Mesodermal cell (in vitro differentiated cells): ENCODE data around the gene SOX5.
"Not testable (repeated sequence)": the region's sequence is repeated elsewhere in the genome, so short reads cannot be mapped to it uniquely, and the experiment has no call there.

Experiments used
- H3K27ac ChIP-seq: 2 replicates; pipeline ENCODE4 v1.7.0; 2013; ENCODE audit warnings: mild to moderate bottlenecking, low read depth, low read length, moderate library complexity; ENCODE audit not compliant: severe bottlenecking
- H3K36me3 ChIP-seq: 2 replicates; pipeline ENCODE4 v1.7.1; 2013; ENCODE audit warnings: mild to moderate bottlenecking, low read length, moderate library complexity; ENCODE audit not compliant: control insufficient read depth, insufficient read depth
- H3K4me1 ChIP-seq: one replicate; pipeline ENCODE4 v1.7.1; 2013; ENCODE audit warnings: mild to moderate bottlenecking, low read length; ENCODE audit not compliant: insufficient read depth, control insufficient read depth, poor library complexity, severe bottlenecking
- H3K4me3 ChIP-seq: 2 replicates; pipeline ENCODE4 v1.7.0; 2013; ENCODE audit warnings: low read length, control low read depth, mild to moderate bottlenecking; ENCODE audit not compliant: insufficient read depth, poor library complexity, severe bottlenecking; ENCODE audit errors: extremely low read depth
- H3K9me3 ChIP-seq: 2 replicates; pipeline ENCODE4 v1.7.1; 2013; ENCODE audit warnings: mild to moderate bottlenecking, low read length, moderate library complexity; ENCODE audit not compliant: control insufficient read depth
- WGBS, 2 experiments: methylation state at CpG; one replicate each; pipeline ENCODE4 v1.1.5; 2013; ENCODE audit warnings: missing lambda C conversion rate in 2 of 2; ENCODE audit not compliant: insufficient coverage in 2 of 2; 5-methylcytosine and 5-hydroxymethylcytosine counted together

The SOX5 gene

DNA sequence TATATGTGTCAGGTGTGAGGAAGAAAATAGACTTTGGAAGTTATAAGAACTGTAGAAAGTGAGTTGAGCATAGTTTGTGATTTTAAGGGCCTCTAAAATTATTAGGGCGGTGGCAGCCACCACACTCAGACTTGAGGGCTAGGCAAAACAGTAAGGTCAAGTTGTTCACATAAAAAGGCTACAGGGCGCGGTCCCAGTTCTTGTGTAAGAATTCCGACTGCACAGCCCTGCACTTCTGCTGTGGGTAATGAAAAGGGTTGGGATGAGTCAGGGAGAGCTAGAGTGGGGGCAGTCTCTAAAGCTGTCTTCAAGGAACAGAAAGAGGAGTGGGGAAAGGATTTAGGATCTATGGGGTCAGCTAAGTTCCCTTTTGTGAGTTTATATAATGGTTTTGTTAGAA lies 441.7 kb downstream of the SOX5 start:
- H3K4me1 ChIP-seq, H3K4me3 ChIP-seq, H3K36me3 ChIP-seq, H3K9me3 ChIP-seq, H3K27ac ChIP-seq: not testable (repeated sequence)
- 97 to 98% methylated on average over 4 of the region's 4 CpGs for WGBS, 2 experiments

GRCh38 chr12:23505736-23506135 lies 443.7 kb downstream of the SOX5 start:
- not testable (repeated sequence) for H3K36me3 ChIP-seq, H3K9me3 ChIP-seq, H3K27ac ChIP-seq, H3K4me3 ChIP-seq, H3K4me1 ChIP-seq
- no CpG with 5 or more reads among the region's 1 CpG for WGBS, 2 experiments

DNA sequence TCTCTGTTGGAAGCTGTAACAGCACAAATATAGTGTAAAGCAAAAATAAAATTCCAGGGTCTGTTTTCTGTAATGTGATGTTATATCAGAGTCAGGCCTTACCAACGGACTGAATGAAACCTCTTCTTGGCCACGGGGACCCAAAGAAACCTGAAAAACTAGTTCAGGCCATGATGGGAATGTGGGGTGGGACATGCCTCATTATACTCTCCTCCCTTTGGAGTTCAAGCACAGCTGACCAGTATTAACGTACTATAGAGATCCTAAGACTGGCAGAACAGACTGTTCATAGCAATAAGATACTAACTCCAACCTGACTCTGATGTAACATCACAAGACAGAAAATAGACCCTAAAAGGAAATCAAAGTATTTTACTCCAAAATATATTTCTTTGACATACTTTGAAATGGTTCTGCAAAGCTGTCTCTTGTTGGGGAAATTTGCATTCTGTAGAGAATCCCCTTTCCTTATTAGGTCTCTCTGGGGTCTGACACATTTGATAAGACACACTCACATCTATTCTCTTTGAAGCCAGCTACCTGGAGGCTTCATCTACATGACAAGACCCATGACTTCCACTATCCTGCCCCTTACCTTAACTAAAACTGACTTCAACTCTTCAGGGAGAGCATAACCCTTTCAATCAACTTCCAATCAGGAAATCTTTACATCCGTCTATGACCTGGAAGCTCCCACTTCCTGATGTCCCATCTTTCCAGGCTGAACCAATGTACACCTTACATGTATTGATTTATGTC lies 444.6 kb downstream of the SOX5 start:
- 74 to 89% methylated on average over 2 to 3 of the region's 4 CpGs for WGBS, 2 experiments
- Histone ChIP-seq H3K27ac (no peak overlapping the region), H3K4me3 (no peak overlapping the region), H3K9me3 (no peaks in the 10 kb centered on the region), H3K4me1 (no peaks in the 10 kb centered on the region), H3K36me3 (no peaks in the 10 kb centered on the region)

- H3K36me3 ChIP-seq = no peaks in the 10 kb centered on the region
- no peak overlapping the region for H3K27ac ChIP-seq
- H3K4me1 ChIP-seq = no peaks in the 10 kb centered on the region
- 50 to 74% methylated on average over 2 of the region's 2 CpGs for WGBS, 2 experiments
- H3K9me3 ChIP-seq = no peaks in the 10 kb centered on the region
- no peak overlapping the region for H3K4me3 ChIP-seq
Measured at GRCh38 chr12:23504043-23504442, 445.4 kb downstream of the SOX5 start.

DNA sequence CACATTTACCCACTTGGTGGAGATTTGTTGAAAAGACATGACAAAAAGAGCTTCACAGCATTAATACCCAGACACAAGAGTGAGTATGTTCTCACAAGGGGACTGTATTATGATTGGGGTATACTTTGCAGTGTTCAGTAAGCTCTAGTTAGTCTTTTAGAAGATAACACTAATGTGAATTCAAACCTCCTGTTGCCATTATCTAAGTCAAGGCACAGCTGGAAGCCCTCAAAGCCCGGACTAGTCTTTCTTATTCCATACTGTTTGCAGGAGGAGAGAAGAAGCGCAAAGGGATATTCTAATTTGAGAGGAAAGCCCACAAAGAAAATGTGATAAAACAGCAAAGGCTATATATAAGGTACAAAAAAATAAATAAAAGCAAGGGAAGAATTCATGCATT lies 445.9 kb downstream of the SOX5 start:
- H3K9me3 ChIP-seq = no peaks in the 10 kb centered on the region
- no peaks in the 10 kb centered on the region for H3K36me3 ChIP-seq
- no peak overlapping the region for H3K27ac ChIP-seq
- H3K4me1 ChIP-seq = no peaks in the 10 kb centered on the region
- H3K4me3 ChIP-seq = no peak overlapping the region
- 88% methylated on average over 2 of the region's 2 CpGs; no CpG with 5 or more reads in 1 of the 2 experiments for WGBS, 2 experiments

DNA sequence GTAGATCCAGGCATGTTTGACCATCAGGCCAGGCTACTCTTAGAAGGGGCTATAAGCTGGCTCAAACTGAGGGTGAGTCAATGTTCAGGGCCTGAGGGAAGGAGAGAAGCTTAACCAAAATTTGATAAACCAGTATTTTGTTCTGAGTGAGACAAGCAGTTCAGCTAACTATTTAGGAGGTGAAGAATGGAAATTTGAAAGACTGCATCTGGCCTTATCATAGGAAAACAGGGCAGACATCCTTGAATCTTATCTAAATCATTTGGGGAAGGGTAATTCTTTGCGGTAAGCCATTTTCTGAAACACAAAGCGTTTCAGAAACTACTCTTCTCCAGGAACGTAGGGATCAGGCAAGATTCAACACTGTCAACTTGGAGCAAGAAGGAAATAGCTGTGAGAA lies 447.2 kb downstream of the SOX5 start:
- no peaks in the 10 kb centered on the region for H3K9me3 ChIP-seq
- no peak overlapping the region for H3K27ac ChIP-seq
- no peak overlapping the region for H3K4me3 ChIP-seq
- H3K4me1 ChIP-seq = no peaks in the 10 kb centered on the region
- H3K36me3 ChIP-seq = no peaks in the 10 kb centered on the region
- 83 to 92% methylated on average over 2 to 3 of the region's 3 CpGs for WGBS, 2 experiments

- H3K4me3 ChIP-seq = no peak overlapping the region
- H3K4me1 ChIP-seq = no peaks in the 10 kb centered on the region
- no CpG with 5 or more reads among the region's 2 CpGs for WGBS, 2 experiments
- no peaks in the 10 kb centered on the region for H3K36me3 ChIP-seq
- H3K27ac ChIP-seq = no peak overlapping the region
- H3K9me3 ChIP-seq = no peaks in the 10 kb centered on the region
Measured at GRCh38 chr12:23495472-23495871, 454.0 kb downstream of the SOX5 start.

- Histone ChIP-seq H3K9me3 (no peaks in the 10 kb centered on the region), H3K27ac (no peak overlapping the region), H3K36me3 (no peaks in the 10 kb centered on the region), H3K4me1 (no peaks in the 10 kb centered on the region), H3K4me3 (no peak overlapping the region)
- WGBS, 2 experiments = 100% methylated on average over 1 of the region's 1 CpG; no CpG with 5 or more reads in 1 of the 2 experiments
Measured at GRCh38 chr12:23493672-23494071, 455.8 kb downstream of the SOX5 start.

GRCh38 chr12:23491029-23491428 lies 458.4 kb downstream of the SOX5 start:
- not testable (repeated sequence) for H3K36me3 ChIP-seq, H3K9me3 ChIP-seq, H3K4me3 ChIP-seq, H3K4me1 ChIP-seq, H3K27ac ChIP-seq
- 86% methylated on average over 1 of the region's 3 CpGs; no CpG with 5 or more reads in 1 of the 2 experiments for WGBS, 2 experiments

DNA sequence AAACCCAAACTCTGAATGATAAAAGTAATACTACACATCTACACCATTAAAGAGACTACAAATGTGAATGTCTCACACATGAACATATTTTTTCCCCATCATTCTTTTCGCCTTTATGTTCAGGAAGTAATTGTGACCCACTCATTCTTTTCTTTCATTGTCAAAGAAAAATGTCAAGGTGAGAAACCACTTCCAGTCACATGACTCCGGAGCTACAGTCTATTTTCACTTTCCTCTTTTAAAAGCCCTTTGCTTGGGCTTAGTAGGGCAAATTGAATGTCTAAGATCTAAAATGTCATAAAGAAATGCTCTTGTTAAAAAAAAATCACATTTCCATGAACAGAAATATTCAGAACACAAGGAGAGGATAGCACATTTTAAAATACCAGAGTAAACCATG lies 461.3 kb downstream of the SOX5 start:
- H3K9me3 ChIP-seq = no peaks in the 10 kb centered on the region
- H3K4me3 ChIP-seq = no peak overlapping the region
- no peaks in the 10 kb centered on the region for H3K4me1 ChIP-seq
- H3K27ac ChIP-seq = no peak overlapping the region
- 50 to 67% methylated on average over 1 of the region's 2 CpGs for WGBS, 2 experiments
- no peaks in the 10 kb centered on the region for H3K36me3 ChIP-seq

- 100% methylated on average over 1 of the region's 2 CpGs; no CpG with 5 or more reads in 1 of the 2 experiments for WGBS, 2 experiments
- H3K4me1 ChIP-seq = no peaks in the 10 kb centered on the region
- no peak overlapping the region for H3K4me3 ChIP-seq
- H3K36me3 ChIP-seq = no peaks in the 10 kb centered on the region
- no peak overlapping the region for H3K27ac ChIP-seq
- no peaks in the 10 kb centered on the region for H3K9me3 ChIP-seq
Measured at GRCh38 chr12:23484238-23484637, 465.2 kb downstream of the SOX5 start.
